GM06990 (cell line): ENCODE results near the gene AUTS2.

ENCODE experiments used
- DNase-seq: peaks from one replicate; pipeline ENCODE4 v3.0.0-alpha.2; 2011; ENCODE audit not compliant: insufficient read length; ENCODE audit errors: extremely low read depth
- H3K27me3 ChIP-seq: replicated peaks from 2 replicates; pipeline ENCODE4 v1.6.0; 2011; ENCODE audit warnings: low read length; ENCODE audit not compliant: control insufficient read depth, insufficient read depth
- H3K36me3 ChIP-seq: 2 replicates; pipeline ENCODE4 v1.5.1; 2011; ENCODE audit warnings: low read length; ENCODE audit not compliant: control insufficient read depth, insufficient read depth
- H3K4me3 ChIP-seq: replicated peaks from 2 replicates; pipeline ENCODE4 v1.5.1; 2011; ENCODE audit warnings: low read depth, mild to moderate bottlenecking, control low read depth, low read length
- TF ChIP-seq, protein P1 (sequence below): IDR thresholded peaks from 2 replicates; pipeline ENCODE4 v1.5.1; 2011; ENCODE audit warnings: low read length, control low read depth, mild to moderate bottlenecking, inconsistent platforms; ENCODE audit not compliant: insufficient read depth, poor library complexity, severe bottlenecking

The AUTS2 gene

DNA sequence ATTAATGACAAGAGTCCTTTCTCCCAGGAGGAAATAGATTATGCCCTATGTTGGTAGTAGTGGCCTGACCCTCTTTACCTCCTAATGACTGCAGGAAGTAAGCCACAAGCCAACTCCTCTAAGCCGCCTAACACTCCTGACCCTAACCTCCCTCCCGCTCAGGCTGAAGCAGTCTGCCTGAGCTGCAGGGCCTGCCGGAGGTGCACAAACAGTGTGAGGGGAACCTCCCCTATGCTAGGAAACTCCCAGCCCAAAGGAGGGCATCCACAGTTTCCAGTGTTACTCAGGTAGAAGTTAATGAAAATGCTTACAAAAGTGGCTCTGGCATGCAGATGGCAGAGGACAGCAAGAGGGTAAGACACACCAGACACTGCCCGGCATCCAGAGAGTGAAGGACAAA, 1239.3 kb downstream of the AUTS2 start:
- TF ChIP-seq, protein P1, sequence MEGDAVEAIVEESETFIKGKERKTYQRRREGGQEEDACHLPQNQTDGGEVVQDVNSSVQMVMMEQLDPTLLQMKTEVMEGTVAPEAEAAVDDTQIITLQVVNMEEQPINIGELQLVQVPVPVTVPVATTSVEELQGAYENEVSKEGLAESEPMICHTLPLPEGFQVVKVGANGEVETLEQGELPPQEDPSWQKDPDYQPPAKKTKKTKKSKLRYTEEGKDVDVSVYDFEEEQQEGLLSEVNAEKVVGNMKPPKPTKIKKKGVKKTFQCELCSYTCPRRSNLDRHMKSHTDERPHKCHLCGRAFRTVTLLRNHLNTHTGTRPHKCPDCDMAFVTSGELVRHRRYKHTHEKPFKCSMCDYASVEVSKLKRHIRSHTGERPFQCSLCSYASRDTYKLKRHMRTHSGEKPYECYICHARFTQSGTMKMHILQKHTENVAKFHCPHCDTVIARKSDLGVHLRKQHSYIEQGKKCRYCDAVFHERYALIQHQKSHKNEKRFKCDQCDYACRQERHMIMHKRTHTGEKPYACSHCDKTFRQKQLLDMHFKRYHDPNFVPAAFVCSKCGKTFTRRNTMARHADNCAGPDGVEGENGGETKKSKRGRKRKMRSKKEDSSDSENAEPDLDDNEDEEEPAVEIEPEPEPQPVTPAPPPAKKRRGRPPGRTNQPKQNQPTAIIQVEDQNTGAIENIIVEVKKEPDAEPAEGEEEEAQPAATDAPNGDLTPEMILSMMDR: no peak
- no peak for DNase-seq
- Histone ChIP-seq H3K27me3 (no peaks in the 10 kb centered on the region), H3K36me3 (no peaks in the 10 kb centered on the region), H3K4me3 (no peak overlapping the region)

DNA sequence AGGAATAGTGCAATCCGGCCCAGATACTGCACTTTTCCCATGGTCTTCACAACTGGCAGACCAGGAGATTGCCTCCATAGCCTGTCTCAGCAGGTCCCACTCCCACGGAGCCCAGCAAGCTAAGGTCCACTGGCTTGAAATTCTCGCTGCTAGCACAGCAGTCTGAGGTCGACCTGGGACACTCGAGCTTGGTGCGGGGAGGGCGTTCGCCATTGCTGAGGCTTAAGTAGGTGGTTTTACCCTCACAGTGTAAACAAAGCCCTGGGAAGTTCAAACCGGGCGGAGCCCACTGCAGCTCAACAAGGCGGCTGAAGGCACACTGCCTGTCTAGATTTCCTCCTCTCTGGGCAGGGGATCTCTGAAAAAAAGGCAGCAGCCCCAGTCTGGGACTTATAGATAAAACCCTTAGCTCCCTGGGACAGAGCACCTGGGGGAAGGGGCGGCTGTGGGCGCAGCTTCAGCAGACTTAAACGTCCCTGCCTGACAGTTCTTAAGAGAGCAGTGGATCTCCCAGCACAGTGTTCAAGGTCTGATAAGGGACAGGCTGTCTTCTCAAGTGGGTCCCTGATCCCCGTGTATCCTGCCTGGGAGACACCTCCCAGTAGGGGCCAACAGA, 1240.1 kb downstream of the AUTS2 start:
- DNase-seq: no peak
- H3K36me3 ChIP-seq: no peaks in the 10 kb centered on the region
- no peak overlapping the region for H3K4me3 ChIP-seq
- H3K27me3 ChIP-seq: no peaks in the 10 kb centered on the region
- TF ChIP-seq, protein P1: no peak
